Fibroblast of peridontal ligament (primary cell): ENCODE data around the gene LRRC74B.

Source experiments
- DNase-seq: peaks from one replicate; pipeline ENCODE4 v3.0.0-alpha.2; 2010; ENCODE audit errors: extremely low read depth

Gene LRRC74B

GRCh38 chr22:21013657-21014201, 32.0 kb upstream of the LRRC74B start:
- no peak for DNase-seq

- peak; percentile 83 for DNase-seq
Observed at GRCh38 chr22:21014202-21014725, 31.5 kb upstream of the LRRC74B start.

GRCh38 chr22:21014726-21015465, 30.9 kb upstream of the LRRC74B start, which contains the start of gene P2RX6:
Gene P2RX6 (plus strand): TSS chr22:21015165. CDS start chr22:21015175, 10 bp downstream.
- DNase-seq = peak; percentile 53

GRCh38 chr22:21015466-21016006, 30.2 kb upstream of the LRRC74B start:
- no peak for DNase-seq

- DNase-seq = no peak
Observed at GRCh38 chr22:21016644-21017420, 28.9 kb upstream of the LRRC74B start.

GRCh38 chr22:21018314-21018713, 27.4 kb upstream of the LRRC74B start:
- DNase-seq = no peak

- no peak for DNase-seq
Observed at GRCh38 chr22:21020802-21021429, 24.8 kb upstream of the LRRC74B start.

- no peak for DNase-seq
Observed at GRCh38 chr22:21022507-21022906, 23.2 kb upstream of the LRRC74B start.

- no peak for DNase-seq
Observed at GRCh38 chr22:21022955-21023614, 22.7 kb upstream of the LRRC74B start.

GRCh38 chr22:21025266-21025665, 20.5 kb upstream of the LRRC74B start:
- no peak for DNase-seq

GRCh38 chr22:21025763-21026755, 19.7 kb upstream of the LRRC74B start:
- DNase-seq = no peak

- DNase-seq = peak; percentile 61
Observed at GRCh38 chr22:21026783-21027692, 18.7 kb upstream of the LRRC74B start.

- DNase-seq = no peak
Observed at GRCh38 chr22:21028277-21029251, 17.2 kb upstream of the LRRC74B start.

GRCh38 chr22:21029486-21030025, 16.2 kb upstream of the LRRC74B start:
- no peak for DNase-seq

- no peak for DNase-seq
Observed at GRCh38 chr22:21030032-21030431, 15.7 kb upstream of the LRRC74B start.

GRCh38 chr22:21030621-21031544, 14.9 kb upstream of the LRRC74B start:
- no peak for DNase-seq
